B cell (primary cell): ENCODE results near the gene NT5C. TPM values are rescaled to one million over a fixed set of nuclear protein-coding genes. Genes with fewer than 3 reads are reported as not detected.

Experiments used
- ATAC-seq: fragments of 200-7000 bp; cut with Tn5 transposase; one replicate; pipeline ENCODE4 v1.10.0; 2021; ENCODE audit warnings: low read depth, mild to moderate bottlenecking, moderate number of reproducible peaks, moderate library complexity
- CTCF ChIA-PET: fragments of 350-600 bp; sonication (Branson Sonifier 250); formaldehyde crosslinking; loops from one replicate; lab custom pipeline; 2021; ENCODE audit warnings: antibody characterized with exemption, inconsistent platforms; lab: Charles Lee
- POLR2A ChIA-PET: fragments of 350-600 bp; sonication (Branson Sonifier 250); formaldehyde crosslinking; loops from one replicate; lab custom pipeline; 2021; ENCODE audit warnings: antibody characterized with exemption; lab: Charles Lee
- DNase-seq: peaks from one replicate; pipeline ENCODE4 v3.0.0; 2013
- H2AFZ ChIP-seq: 2 replicates; pipeline ENCODE4 v1.6.1; 2012; ENCODE audit warnings: mild to moderate bottlenecking, low read depth, low read length; ENCODE audit not compliant: insufficient read depth, poor library complexity, severe bottlenecking
- H3K27ac ChIP-seq, 2 donors: 1 replicate in 1 of 2; 2 replicates in 1 of 2; pipeline ENCODE4 v1.5.1; 2012 to 2013; ENCODE audit warnings: low read length in 2 of 2, mild to moderate bottlenecking in 2 of 2, moderate library complexity in 1 of 2
- H3K27me3 ChIP-seq, 4 experiments: fragments of 200-600 bp in 1 of 4; sonication (generic) in 1 of 4; replicated peaks in 1 of 4; 1 replicate in 2 of 4; 2 replicates in 2 of 4; pipeline versions ENCODE4 v1.6.1 to v1.7.0; 2013 to 2016; ENCODE audit warnings: low read length in 3 of 4, mild to moderate bottlenecking in 2 of 4, mixed read lengths in 1 of 4, moderate library complexity in 1 of 4; ENCODE audit not compliant: insufficient read depth in 4 of 4, control insufficient read depth in 3 of 4; ENCODE audit errors: control extremely low read depth in 1 of 4
- H3K36me3 ChIP-seq, 2 experiments: replicated peaks in 1 of 2; 1 replicate in 1 of 2; 2 replicates in 1 of 2; pipeline versions ENCODE4 v1.6.1 to v1.7.1; 2013; ENCODE audit warnings: low read length in 1 of 2; ENCODE audit not compliant: insufficient read depth in 2 of 2, control insufficient read depth in 1 of 2; ENCODE audit errors: control extremely low read depth in 1 of 2, extremely low read depth in 1 of 2
- H3K4me1 ChIP-seq, 2 donors: fragments of 200-600 bp in 1 of 2; sonication (generic) in 1 of 2; 1 replicate in 1 of 2; 2 replicates in 1 of 2; pipeline versions ENCODE4 v1.5.1 to v1.6.1; 2013 to 2017; ENCODE audit warnings: low read length in 2 of 2; ENCODE audit not compliant: control insufficient read depth in 2 of 2, insufficient read depth in 2 of 2
- H3K4me2 ChIP-seq: replicated peaks from 2 replicates; pipeline ENCODE3; 2012; ENCODE audit warnings: mild to moderate bottlenecking, low read depth, low read length; ENCODE audit not compliant: poor library complexity, severe bottlenecking
- H3K4me3 ChIP-seq, 5 experiments: fragments of 200-600 bp in 1 of 5; sonication (generic) in 1 of 5; 1 replicate in 3 of 5; 2 replicates in 2 of 5; pipeline versions ENCODE4 v1.5.1 to v1.7.0; 2011 to 2016; ENCODE audit warnings: low read length in 4 of 5, mild to moderate bottlenecking in 4 of 5, low read depth in 2 of 5, control low read depth in 1 of 5, moderate library complexity in 1 of 5; ENCODE audit not compliant: insufficient read depth in 1 of 5; ENCODE audit errors: control extremely low read depth in 1 of 5, extremely low read depth in 1 of 5
- H3K79me2 ChIP-seq: fragments of 200-600 bp; sonication (generic); one replicate; pipeline ENCODE4 v1.6.0; 2016; ENCODE audit warnings: low read length; ENCODE audit not compliant: control insufficient read depth, insufficient read depth
- H3K9ac ChIP-seq: fragments of 200-600 bp; sonication (generic); 2 replicates; pipeline ENCODE4 v1.6.1; 2017; ENCODE audit warnings: mild to moderate bottlenecking, low read length, moderate library complexity
- H3K9me3 ChIP-seq, 3 donors: one replicate each; pipeline versions ENCODE4 v1.6.1 to v1.7.1; 2013; ENCODE audit warnings: low read length in 2 of 3; ENCODE audit not compliant: control insufficient read depth in 2 of 3, insufficient read depth in 1 of 3; ENCODE audit errors: control extremely low read depth in 1 of 3
- H4K20me1 ChIP-seq: 2 replicates; pipeline ENCODE4 v1.6.0; 2012; ENCODE audit warnings: mild to moderate bottlenecking, low read length; ENCODE audit not compliant: insufficient read depth, control insufficient read depth, poor library complexity, severe bottlenecking
- H3K27ac Mint-ChIP-seq: one replicate; pipeline ENCODE4 v1.8.0; 2021; ENCODE audit warnings: mixed read lengths
- H3K27me3 Mint-ChIP-seq: one replicate; pipeline ENCODE4 v1.8.0; 2021; ENCODE audit warnings: mixed read lengths
- H3K4me1 Mint-ChIP-seq: one replicate; pipeline ENCODE4 v1.8.0; 2021; ENCODE audit warnings: mixed read lengths
- H3K4me3 Mint-ChIP-seq: one replicate; pipeline ENCODE4 v1.8.0; 2021; ENCODE audit warnings: mixed read lengths
- H3K9me3 Mint-ChIP-seq: one replicate; pipeline ENCODE4 v1.8.0; 2022; ENCODE audit warnings: mixed read lengths; ENCODE audit not compliant: insufficient read depth
- EZH2 ChIP-seq: IDR thresholded peaks from 2 replicates; pipeline ENCODE4 v1.6.1; 2012; ENCODE audit warnings: borderline replicate concordance, low read depth, mild to moderate bottlenecking, moderate library complexity, low read length; ENCODE audit not compliant: insufficient read depth, poor library complexity, severe bottlenecking
- intact Hi-C: fragments of 100-400 bp; cut with micrococcal nuclease; formaldehyde crosslinking; loops from one replicate; pipeline ENCODE4 v1.10.0; 2022
- polyA plus RNA-seq: library from polyadenylated mRNA; depleted of rRNA; stranded (reverse); fragments of >200 nt; gene quantifications from 2 replicates; pipeline ENCODE4 v1.2.3, GENCODE V29; 2012
- total RNA-seq, 2 donors: library from RNA; stranded (reverse); fragments of 120-200 nt in 1 of 2; gene quantifications; 1 replicate in 1 of 2; 2 replicates in 1 of 2; pipeline versions ENCODE4 v1.2.3 to v1.2.4, GENCODE V29; 2013 to 2022
- TF ChIP-seq, protein P1 (sequence below): fragments of 200-600 bp; IDR thresholded peaks from one replicate; pipeline ENCODE4 v1.8.0; 2022; ENCODE audit warnings: antibody characterized with exemption, mild to moderate bottlenecking

Gene NT5C
- total and polyA plus RNA-seq, 2 donors (not counting 1 experiment from before 2014, with no cell fraction given) = 98.9 to 184 TPM

- POLR2A ChIA-PET = interaction anchor here (0.6 to 5.4 kb wide), 2 partner anchors 16 to 49 kb away, joined by 6 to 49 read pairs; partner anchors contain the start of gene NT5C
- H3K4me1 Mint-ChIP-seq = peaks cover 63% of the 10 kb centered on the region
- H3K9me3 ChIP-seq = no peaks in the 10 kb centered on the region
Observed at GRCh38 chr17:75115555-75115954, 16.0 kb downstream of the NT5C start.

More at GRCh38 chr17:75115555-75115954, 16.0 kb downstream of the NT5C start:
- Histone ChIP-seq H4K20me1 (peaks cover 6% of the 10 kb centered on the region), H3K79me2 (peaks cover 41% of the 10 kb centered on the region), H2AFZ (no peak overlapping the region), H3K4me3 (no peak overlapping the region), H3K36me3 (no peaks in the 10 kb centered on the region), H3K27ac (peak overlapping the region in 1 of 2 donors; percentile 48), H3K9ac (no peak overlapping the region), H3K4me2 (peak overlapping the region; percentile 82), H3K27me3 (no peaks in the 10 kb centered on the region), H3K4me1 (peaks cover 49 to 58% of the 10 kb centered on the region in 2 donors)
- DNase-seq (no peak), ATAC-seq (no peak)
- peak overlapping the region; percentile 93 for H3K4me3 Mint-ChIP-seq
- TF ChIP-seq EZH2 = no peak
- TF ChIP-seq, protein P1, sequence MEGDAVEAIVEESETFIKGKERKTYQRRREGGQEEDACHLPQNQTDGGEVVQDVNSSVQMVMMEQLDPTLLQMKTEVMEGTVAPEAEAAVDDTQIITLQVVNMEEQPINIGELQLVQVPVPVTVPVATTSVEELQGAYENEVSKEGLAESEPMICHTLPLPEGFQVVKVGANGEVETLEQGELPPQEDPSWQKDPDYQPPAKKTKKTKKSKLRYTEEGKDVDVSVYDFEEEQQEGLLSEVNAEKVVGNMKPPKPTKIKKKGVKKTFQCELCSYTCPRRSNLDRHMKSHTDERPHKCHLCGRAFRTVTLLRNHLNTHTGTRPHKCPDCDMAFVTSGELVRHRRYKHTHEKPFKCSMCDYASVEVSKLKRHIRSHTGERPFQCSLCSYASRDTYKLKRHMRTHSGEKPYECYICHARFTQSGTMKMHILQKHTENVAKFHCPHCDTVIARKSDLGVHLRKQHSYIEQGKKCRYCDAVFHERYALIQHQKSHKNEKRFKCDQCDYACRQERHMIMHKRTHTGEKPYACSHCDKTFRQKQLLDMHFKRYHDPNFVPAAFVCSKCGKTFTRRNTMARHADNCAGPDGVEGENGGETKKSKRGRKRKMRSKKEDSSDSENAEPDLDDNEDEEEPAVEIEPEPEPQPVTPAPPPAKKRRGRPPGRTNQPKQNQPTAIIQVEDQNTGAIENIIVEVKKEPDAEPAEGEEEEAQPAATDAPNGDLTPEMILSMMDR = no peak
- no peaks in the 10 kb centered on the region for H3K9me3 Mint-ChIP-seq
- peak overlapping the region; percentile 37 for H3K27ac Mint-ChIP-seq
- intact Hi-C loops = no loop called here
- no peaks in the 10 kb centered on the region for H3K27me3 Mint-ChIP-seq
- CTCF ChIA-PET = interaction anchor here (1.2 to 11.4 kb wide), 11 partner anchors 11 to 153 kb away, joined by 3 to 373 read pairs (median 25); partner anchors contain the start of genes JPT1, MRPS7, NT5C and NUP85
